HG03460 (cell line): Measurements from ENCODE around the gene RPL13.

Experiments used
- ATAC-seq: cut with Tn5 transposase; IDR thresholded peaks from one replicate; pipeline ENCODE4 v1.9.1; 2021; ENCODE audit not compliant: unreplicated experiment

Gene RPL13

DNA sequence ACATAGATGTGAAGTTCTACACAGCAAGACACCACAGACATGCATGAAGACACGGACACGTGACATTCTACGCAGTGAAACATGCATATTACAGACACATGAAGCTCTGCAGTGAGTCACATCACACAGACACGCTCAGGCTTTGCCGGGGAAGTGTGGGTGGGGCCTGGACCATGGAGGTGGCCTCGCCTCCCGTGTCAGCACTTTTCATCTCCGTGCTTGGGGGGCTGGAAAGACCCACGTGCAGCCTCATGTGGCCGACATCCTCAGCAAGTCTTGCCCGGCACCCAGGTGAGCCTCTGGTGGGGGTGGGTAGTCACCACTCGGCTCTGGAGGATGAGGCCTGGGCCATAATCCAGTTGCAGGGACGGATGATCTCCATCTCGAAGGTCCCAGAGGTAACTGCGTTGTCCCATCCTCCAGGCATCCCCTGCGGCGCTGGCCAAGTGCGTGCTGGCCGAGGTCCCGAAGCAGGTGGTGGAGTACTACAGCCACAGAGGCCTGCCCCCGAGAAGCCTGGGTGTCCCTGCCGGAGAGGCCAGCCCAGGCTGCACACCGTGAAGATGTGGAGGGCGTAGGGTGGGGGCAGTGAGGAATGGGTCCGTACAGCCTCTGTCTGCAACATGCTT lies 35.7 kb downstream of the RPL13 start:
- ATAC-seq: no peak

DNA sequence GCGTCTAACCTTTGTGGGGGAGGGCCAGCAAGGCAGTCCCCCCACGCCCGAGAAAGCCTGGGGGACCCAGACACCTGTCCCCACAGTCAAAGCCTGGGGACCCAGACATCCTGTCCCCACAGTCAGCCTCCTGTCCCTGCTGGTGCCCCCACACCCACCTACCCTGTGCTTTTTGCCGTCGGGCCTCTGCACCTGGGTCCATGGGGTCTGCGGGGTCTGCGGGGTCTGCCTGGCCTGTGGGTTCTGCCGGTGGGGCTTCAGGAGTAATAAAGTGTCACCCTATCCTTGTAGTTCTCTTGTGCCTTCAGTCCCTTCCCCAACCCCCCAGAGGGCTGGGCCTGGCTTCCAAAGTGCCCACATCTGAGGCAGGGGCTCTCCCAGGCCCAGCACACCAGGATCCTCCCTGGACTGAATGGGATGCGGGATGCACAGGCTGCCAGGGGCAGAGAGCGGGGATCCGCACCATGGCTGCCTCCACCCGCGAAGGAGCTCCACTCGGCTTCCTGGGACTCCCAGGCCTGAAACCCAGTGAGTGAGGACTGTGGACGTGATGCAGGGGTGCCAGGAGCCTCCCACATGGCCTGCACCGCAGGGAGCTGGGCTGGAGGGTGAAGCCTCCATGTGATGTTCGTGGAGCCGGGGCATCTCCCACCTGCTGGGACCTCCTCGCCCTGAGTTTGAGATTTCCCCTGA lies 36.6 kb downstream of the RPL13 start:
- no peak for ATAC-seq

DNA sequence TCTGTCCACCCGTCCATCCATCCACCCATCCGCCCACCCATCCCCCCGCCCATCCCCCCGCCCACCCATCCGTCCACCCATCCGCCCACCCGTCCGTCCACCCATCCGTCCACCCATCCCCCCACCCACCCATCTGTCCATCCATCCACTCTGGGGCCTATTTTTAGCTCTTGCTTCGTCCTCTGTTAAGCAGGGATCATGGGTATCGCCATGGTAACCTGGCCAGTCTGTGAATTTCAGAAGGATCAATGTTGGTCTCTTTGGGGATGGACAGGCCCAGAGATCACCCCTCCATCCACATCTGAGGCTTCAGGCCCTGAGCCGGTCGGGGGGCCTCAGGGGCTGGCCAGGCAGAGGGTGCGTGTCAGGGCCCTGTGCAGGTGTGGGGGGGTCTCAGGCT lies 37.7 kb downstream of the RPL13 start:
- no peak for ATAC-seq

DNA sequence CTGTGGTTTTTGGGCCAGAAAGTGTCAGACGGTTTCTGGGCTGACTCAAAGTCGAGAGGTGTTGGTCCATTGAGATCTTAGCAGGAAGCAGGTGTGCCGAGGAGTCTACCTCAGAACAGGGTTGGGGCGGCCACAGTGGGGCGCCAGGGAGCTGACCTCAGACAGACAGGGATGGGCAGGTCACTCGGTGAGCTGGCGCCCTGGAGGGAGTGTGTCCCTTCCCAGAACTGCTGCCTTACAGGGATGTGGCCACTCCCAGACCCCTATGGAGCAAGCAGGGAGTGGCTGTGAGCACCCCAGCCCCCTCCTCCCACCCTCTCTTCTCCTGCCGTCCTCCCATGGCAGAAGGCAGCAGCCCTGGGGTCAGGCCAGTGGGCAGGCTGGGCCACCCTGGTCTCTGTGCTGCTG lies 39.0 kb downstream of the RPL13 start:
- ATAC-seq: no peak

DNA sequence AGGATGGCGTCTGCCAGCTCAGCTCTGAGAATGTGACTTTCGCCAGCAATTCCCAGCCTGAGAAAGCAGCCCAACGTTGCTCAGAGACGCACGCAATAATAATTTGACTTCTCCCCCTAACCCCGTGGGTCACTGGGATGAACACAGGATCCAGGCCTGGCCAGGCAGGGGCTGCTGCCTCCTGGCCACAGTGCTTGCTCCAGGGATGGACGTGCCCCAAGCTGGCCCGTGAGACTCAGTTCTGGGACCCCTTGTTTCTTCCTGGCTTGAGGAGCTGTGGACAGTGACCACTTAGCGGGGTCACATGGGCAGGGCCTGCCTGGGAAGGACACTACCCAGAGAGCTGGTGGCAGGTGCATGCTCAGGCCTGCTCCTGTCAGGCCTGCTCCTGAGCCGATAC lies 39.4 kb downstream of the RPL13 start:
- ATAC-seq: no peak

DNA sequence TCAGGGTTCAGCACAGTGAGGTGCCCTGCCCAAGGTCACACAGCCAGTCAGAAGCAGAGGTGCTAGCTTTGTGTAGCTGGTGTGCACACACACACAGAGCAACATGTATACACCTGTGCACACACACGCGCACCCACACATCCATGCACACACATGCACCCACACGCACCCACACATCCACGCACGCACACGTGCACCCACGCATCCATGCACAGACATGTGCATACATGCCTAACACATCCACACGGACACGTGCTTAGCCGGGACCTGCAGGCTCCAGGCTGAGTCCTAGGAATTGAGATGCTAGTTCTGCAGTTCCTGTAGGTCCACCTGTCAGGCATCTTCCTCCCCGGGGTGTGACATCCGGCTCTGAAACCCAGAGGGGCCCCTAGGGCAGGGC lies 39.9 kb downstream of the RPL13 start:
- ATAC-seq: no peak

DNA sequence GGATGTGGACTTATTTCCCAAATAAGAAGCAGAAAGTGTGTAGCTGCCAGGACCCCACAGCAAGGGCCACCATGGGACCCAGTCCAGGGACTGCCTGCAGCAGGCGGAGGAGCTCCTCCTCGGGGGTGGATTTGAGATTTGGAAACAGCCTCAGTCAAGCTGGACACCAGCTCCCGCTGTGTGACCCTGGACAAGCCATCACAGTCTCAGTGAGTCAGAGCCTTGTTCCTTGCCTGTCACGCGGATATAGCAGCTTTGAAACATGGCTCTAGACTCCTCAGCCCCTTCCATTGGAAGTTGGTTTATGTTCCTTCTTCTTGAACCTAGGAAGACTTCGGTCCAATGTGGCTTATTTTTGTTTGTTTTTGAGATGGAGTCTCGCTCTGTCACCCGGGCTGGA lies 40.5 kb downstream of the RPL13 start:
- no peak for ATAC-seq

DNA sequence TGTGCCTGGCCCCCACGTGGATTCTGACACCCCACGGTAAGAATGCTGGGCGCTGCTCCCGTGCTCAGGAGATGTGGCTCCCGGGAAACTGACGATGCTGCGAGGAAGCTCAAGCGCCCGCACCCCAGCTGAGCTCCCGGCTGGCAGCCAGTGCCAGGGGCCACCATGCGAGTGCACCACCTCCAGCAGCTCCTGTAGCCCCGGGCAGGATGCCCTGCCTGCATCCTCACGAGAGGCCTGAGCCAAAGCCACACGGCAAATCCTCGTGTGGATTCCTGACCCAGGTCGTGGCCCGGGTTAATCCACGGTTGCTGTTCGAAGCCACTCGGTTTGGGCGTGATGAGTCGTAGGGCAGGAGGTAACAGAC lies 41.4 kb downstream of the RPL13 start:
- ATAC-seq: no peak

DNA sequence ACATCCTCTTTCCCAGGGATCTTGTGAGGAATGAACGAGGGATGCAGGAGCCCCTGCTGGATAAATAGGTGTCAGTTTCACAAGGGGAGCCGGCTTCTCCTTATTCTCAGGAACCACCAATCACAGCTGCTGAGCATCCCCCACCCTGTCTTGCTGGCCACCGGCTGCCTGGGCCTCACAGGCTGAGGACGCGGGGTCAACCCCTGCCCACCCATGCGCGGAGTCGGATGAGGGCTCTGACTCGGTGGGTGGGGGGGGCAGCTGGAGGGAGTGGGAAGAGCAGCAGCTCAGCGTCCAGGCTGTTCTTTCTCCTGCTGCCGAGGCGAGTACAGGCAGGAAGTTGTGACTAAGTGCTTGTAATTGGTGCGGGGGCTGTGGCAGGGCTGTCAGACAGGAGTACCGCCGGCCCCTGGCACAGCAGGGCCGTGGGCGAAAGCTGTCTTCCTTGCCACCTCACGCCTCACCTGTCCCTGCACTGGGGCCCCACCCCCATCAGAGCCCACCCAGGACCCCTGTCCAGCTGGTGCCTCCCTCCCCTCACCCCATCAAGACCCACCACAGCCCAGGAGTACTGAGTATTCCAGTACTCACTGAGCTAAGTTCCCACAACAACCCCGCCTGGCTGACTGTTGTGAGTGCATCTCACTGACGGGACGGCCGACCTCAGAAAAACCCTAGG lies 41.9 kb downstream of the RPL13 start:
- no peak for ATAC-seq

DNA sequence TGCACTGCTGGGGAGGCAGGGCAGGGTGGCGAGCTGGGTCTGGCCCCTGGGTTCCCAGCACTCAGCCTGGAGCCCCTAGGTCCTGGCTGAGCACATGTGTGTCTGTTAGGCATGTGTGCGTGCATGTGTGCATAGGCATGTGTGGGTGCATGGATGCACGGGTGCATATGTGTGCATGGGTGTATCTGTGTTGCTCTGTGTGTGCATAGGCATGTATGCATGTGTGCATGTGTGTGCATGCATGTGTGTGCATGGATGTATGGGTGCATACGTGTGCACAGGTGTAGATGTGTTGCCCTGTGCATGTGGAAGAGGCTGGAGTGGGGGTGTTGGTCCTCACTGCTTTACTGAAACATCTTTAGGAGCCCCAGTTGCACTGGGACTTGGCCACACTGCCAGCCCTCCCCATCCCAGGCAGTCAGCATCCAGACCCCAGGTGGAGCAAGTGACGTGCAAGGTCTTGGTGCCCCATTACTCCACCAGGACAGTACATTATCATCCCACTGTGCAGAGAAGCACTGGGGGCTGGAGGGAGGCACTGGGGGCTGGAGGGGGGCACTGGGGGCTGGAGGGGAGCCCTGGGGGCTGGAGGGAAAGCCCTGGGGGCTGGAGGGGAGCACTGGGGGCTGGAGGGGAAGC lies 42.6 kb downstream of the RPL13 start:
- no peak for ATAC-seq

DNA sequence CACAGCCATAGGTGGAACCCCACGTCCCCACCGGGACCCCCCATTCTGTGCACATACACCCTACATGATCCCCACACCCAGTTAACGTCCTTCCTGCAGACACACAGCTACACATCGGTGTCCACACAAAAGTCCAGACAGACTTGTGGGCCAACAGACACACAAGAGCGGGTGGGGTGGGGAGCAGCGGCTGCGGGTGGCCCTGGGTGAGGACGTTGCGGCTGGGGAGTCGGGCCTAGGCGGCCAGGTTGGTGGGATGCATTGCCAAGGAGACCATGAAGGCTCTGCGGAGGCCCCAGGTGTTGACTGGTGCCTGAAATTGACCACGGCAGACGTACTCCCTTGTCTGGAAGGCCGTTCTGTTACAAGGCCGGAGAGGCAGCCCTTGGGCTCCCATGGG lies 44.3 kb downstream of the RPL13 start:
- ATAC-seq: no peak

DNA sequence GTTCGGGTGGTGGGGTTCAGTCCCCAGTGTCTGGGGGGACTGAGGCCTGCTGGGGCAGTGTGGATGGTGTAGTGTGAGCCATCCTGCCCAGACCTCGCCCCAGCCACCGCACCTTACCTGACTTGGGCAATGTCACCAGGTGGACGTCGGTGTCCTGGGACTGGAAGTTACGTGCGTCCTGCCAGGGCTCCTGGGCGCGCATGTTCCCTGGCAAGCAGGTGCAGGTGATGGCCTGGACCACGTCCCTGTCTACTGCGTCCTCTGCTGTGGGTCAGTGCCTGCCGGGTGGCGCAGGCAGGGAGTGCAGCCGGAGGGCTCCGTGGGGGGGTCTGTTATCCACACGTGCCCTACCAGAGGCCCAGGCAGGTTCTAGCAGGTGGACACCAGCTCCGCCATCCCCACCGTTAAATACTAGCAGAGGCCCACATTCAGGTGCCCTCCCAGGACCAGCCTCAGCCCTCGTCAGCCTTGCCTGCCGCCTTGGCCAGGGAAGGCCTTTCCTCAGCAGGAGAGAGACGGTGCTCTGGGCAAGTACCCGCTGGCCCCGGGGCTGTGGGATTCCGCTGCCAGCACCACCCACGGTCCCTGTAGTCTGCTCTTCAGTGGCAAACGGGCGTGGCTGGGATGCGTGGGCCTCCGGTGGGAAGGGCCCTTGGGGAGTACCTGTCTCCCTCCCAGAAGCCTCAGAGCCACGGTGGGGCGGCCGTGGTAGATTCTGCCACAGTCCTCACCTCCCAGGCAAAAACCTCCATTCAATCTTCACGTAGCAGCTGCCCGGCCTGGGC lies 44.9 kb downstream of the RPL13 start:
- no peak for ATAC-seq

DNA sequence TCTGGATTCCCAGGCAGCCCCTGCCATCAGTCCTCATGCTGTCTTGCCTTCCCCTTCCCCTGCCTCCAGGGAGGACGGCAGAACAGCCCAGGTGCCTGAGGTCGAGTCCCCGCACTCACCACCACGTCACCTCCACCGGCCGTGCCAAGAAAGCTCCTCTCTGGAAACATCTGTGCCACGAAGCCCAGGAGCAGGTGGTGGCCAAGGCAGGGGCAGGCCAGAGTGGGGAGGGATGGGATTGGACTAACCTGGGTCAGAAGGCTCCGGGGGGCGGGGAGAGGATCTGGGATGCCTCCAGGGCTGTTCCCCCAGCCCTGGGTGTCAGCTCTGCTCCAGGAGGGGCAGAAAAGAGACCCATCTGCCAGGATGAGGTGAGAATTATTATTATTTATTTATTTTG lies 45.5 kb downstream of the RPL13 start:
- ATAC-seq: no peak

DNA sequence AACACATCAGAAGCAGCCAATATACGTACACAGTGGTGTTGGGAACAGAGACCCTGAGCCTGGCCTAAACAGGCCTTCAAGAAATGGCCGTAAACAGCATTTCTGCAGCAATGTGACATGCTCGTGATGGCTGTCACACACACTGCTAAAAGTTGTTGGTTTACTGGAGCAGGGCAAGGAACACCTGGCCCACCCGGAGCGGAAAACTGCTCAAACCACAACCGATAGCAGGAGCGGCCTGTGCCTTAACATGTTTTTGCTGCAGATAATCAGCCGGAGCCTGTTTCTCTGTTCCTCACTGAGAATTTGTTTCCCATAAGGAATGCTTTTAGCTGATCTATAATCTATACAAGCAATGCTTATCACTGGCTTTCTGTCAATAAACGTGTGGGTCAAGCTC lies 47.0 kb downstream of the RPL13 start:
- ATAC-seq: no peak

DNA sequence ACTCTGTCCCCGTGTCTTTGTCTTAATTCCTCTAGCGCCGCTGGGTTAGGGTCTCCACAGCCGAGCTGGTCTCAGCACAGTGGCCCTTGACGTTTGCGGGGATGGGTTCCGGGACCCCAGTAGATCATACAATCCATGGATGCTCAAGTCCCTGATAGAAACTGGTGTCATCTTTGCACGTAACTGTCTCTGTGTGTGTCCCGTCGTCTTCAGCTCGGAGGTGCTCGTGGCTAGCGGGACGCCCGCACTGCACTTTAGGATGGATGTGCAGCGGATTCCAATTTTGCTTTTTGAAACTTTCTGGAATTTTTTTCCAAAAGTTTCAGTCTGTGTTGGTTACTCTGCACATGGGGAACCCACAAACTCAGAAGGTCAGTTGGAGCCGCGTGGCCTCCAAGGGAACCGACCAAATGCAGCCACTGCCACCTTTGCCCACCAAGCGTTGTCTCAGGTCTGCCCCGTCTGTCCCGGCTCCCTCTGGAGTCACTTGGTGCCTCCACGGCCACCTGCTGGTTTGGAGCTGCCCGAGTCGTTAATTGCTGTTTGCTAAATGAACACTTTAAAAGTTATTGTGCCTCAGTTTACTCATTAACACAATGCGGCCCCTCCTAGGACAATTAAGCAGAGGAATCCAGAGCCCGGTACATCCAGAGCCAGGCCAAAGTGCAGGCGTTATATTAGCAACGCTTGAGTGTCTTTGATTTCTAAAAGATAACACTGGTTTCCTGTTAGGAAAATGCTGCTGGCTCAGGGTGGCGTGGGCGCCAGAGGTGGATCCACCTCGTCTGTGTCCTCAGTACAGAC lies 47.7 kb downstream of the RPL13 start:
- ATAC-seq: no peak

DNA sequence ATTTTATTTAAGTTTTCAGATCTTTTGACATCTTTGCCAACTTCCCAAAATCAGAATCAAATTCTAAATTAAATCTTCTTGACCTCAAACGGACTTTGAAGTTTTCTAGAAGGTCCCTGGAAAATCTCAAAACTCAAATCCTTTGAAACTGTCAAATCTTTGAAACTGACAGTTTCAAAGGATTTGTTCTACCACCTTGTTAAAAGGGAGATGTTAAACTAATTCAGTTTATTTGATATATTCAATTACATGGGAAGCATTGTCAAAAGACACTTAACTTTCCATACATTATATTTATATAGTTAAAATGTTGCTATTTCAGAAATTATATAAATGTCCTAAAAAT lies 49.6 kb downstream of the RPL13 start:
- no peak for ATAC-seq

DNA sequence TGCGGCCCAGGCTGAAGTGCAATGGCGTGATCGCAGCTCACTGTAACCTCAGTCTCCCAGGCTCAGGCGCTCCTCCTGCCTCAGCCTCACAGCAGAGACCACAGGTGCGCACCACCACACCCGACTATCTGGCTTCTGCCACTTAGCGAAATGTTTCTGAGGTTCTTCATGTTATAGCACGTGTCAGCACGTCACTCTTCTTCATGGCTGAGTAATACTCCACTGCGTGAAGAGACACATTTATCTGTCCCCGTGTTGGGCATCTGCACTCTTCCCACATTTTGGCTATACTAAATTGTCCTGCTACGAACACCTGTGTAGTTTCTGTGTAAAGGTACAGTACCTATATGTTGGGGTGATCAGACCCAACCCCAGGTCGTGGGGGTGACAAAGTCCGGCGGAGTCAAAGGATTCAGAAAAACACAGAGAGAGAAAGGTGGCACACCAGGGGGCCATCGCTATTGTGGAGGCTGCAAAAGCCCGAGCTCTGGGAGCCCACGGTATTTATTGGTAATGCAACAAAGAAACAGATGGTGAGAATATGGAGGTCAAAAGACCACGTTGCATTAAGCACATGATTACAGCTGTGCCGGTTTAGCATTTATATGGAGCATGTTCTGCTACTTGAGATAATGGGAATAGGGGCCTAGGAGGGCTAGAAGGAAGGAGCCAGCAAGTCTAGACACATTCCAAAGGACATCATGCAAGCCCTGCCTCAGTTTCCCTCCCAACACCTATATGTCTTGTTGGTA lies 52.1 kb downstream of the RPL13 start:
- no peak for ATAC-seq

DNA sequence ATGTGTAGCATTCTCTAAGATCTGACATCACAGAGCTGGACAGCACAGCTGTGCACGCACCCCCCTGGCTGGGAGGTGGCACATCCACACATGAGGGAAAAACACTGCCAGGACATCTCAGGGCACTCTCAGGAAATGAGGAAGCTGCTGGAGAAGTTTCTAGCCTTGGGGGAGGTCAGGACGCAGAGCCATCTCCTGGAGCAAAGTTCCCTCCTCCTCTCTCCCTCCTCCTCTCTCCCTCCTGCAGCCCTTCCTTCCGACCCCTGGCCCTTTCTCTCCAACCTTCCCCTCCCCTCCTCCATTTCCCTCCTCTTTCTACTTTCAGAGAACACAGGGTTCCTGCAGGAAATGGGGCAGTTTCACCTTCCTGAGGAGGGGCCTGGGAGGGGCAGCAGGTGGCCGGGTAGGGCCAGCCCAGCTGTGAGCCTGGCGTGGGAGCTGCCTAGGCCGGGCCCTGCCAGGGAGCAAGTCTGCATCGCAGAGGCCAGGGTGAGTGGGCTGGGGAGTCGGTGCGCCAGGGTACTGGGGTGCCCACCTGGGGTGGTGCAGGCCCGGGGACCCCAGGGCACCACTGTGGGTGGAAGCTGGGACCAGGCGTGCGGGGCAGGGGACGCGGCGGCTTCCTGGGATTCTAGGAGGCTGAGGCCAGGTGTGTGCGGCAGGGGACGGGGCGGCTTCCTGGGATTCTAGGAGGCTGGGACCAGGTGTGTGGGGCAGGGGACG lies 52.9 kb downstream of the RPL13 start, which contains the start of gene DPEP1:
Gene DPEP1, plus strand, starts transcription at position 412 of the 723 bp plus-strand sequence. CDS start 16,769 bp downstream, outside the sequence.
- no peak for ATAC-seq

DNA sequence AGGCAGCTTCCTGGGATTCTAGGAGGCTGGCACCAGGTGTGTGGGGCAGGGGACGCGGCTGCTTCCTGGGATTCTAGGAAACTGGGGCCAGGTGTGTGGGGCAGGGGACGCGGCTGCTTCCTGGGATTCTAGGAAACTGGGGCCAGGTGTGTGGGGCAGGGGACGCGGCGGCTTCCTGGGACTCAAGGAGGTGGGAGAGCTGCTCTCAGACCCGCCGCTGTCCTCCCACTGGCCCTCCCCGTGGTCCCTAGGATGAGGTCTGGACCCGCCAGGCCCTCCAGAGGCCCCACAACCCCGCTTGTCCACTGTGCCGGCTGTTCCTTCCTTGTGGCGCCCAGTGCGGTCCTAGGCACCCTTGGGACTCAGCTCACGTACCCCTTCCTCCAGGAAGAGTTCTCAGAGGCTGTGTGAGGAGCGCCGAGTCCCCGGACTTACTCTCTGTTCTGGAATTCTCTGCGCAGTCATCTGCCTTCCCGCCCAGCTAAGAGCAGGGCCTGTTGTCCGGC lies 53.5 kb downstream of the RPL13 start:
- ATAC-seq: no peak
